Smooth muscle cell (in vitro differentiated cells): ENCODE measurements around the gene SLC66A1. TPM values are rescaled to one million over a fixed set of nuclear protein-coding genes. Genes with fewer than 3 reads are reported as not detected.

Experiments
- DNase-seq: peaks from one replicate; lab custom pipeline; 2025; ENCODE audit not compliant: unreplicated experiment; lab: John Stamatoyannopoulos, UW
- H2AFZ ChIP-seq: fragments of 200-600 bp; sonication (generic); 2 replicates; pipeline ENCODE4 v1.6.0; 2016; ENCODE audit warnings: antibody characterized with exemption, low read depth, mild to moderate bottlenecking
- H3F3A ChIP-seq: fragments of 200-600 bp; sonication (generic); 2 replicates; pipeline ENCODE4 v1.6.0; 2017; ENCODE audit warnings: antibody characterized with exemption, low read depth
- H3K27ac ChIP-seq: fragments of 200-600 bp; sonication (generic); 2 replicates; pipeline ENCODE4 v1.5.1; 2016; ENCODE audit warnings: low read depth, mild to moderate bottlenecking
- H3K27me3 ChIP-seq: fragments of 200-600 bp; sonication (generic); 2 replicates; pipeline ENCODE4 v1.6.1; 2016; ENCODE audit warnings: low read depth, mild to moderate bottlenecking
- H3K36me3 ChIP-seq: fragments of 200-600 bp; sonication (generic); 2 replicates; pipeline ENCODE4 v1.5.1; 2016; ENCODE audit warnings: low read depth
- H3K4me1 ChIP-seq: fragments of 200-600 bp; sonication (generic); 2 replicates; pipeline ENCODE4 v1.5.1; 2016; ENCODE audit warnings: low read depth
- H3K4me2 ChIP-seq: fragments of 200-600 bp; sonication (generic); 2 replicates; pipeline ENCODE4 v1.6.0; 2016; ENCODE audit warnings: mild to moderate bottlenecking
- H3K4me3 ChIP-seq: fragments of 200-600 bp; sonication (generic); 2 replicates; pipeline ENCODE4 v1.5.1; 2016; ENCODE audit warnings: mild to moderate bottlenecking
- H3K79me2 ChIP-seq: fragments of 200-600 bp; sonication (generic); 2 replicates; pipeline ENCODE4 v1.6.0; 2016; ENCODE audit warnings: low read depth, mild to moderate bottlenecking
- H3K9ac ChIP-seq: fragments of 200-600 bp; sonication (generic); 2 replicates; pipeline ENCODE4 v1.6.0; 2016; ENCODE audit warnings: low read depth
- H3K9me3 ChIP-seq: fragments of 200-600 bp; sonication (generic); replicated peaks from 2 replicates; pipeline ENCODE4 v1.5.1; 2016; ENCODE audit warnings: low read depth
- H4K20me1 ChIP-seq: fragments of 200-600 bp; sonication (generic); 2 replicates; pipeline ENCODE4 v1.6.0; 2016; ENCODE audit warnings: low read depth
- CTCF ChIP-seq: fragments of 200-600 bp; sonication (generic); IDR thresholded peaks from 2 replicates; pipeline ENCODE4 v1.5.1; 2017; ENCODE audit warnings: borderline replicate concordance, mild to moderate bottlenecking, antibody characterized with exemption; ENCODE audit not compliant: insufficient read depth, poor library complexity, severe bottlenecking
- WGBS: methylation state at CpG from one replicate; pipeline ENCODE4 v1.1.7; 2016; ENCODE audit warnings: low lambda C conversion rate; 5-methylcytosine and 5-hydroxymethylcytosine counted together
- polyA plus RNA-seq: library from polyadenylated mRNA; unstranded; fragments of >200 nt; fragmentation: Nextera tagmentation; extraction: Ambion mirVana; gene quantifications from 2 replicates; pipeline ENCODE4 v1.2.1, GENCODE V29; 2016
- total RNA-seq: library from RNA; depleted of rRNA; stranded (reverse); fragments of >200 nt; gene quantifications from 2 replicates; pipeline ENCODE4 v1.2.3, GENCODE V29; 2014

Gene SLC66A1
- total and polyA plus RNA-seq, 2 experiments from 2014 or later, result 21.9 to 23.9 TPM

- no peaks in the 10 kb centered on the region for H4K20me1 ChIP-seq
- 95% methylated on average over 9 of the region's 9 CpGs for WGBS
These were observed 15.6 kb downstream of the SLC66A1 start for GRCh38 chr1:19327736-19328135.

GRCh38 chr1:19328486-19328885 lies 16.4 kb downstream of the SLC66A1 start:
- H4K20me1 ChIP-seq, result no peaks in the 10 kb centered on the region
- no peaks in the 10 kb centered on the region for H3K9me3 ChIP-seq
- no peak overlapping the region for H3K27ac ChIP-seq
- no peak for DNase-seq
- no peaks in the 10 kb centered on the region for H3K27me3 ChIP-seq
- 98% methylated on average over 16 of the region's 18 CpGs for WGBS
- H3K4me1 ChIP-seq, result no peaks in the 10 kb centered on the region
- H3K9ac ChIP-seq, result no peak overlapping the region
- no peaks in the 10 kb centered on the region for H3F3A ChIP-seq
- H2AFZ ChIP-seq, result no peak overlapping the region
- H3K36me3 ChIP-seq, result no peaks in the 10 kb centered on the region
- H3K4me2 ChIP-seq, result no peak overlapping the region
- no peaks in the 10 kb centered on the region for H3K79me2 ChIP-seq
- H3K4me3 ChIP-seq, result no peak overlapping the region
- no peak for TF ChIP-seq CTCF

More at GRCh38 chr1:19327736-19328135, 15.6 kb downstream of the SLC66A1 start:
- no peak overlapping the region for H2AFZ ChIP-seq
- H3K36me3 ChIP-seq, result no peaks in the 10 kb centered on the region
- H3K79me2 ChIP-seq, result no peaks in the 10 kb centered on the region
- H3K9me3 ChIP-seq, result no peaks in the 10 kb centered on the region
- no peak for DNase-seq
- no peak overlapping the region for H3K9ac ChIP-seq
- H3K27ac ChIP-seq, result no peak overlapping the region
- no peak overlapping the region for H3K4me3 ChIP-seq
- no peaks in the 10 kb centered on the region for H3K27me3 ChIP-seq
- no peak overlapping the region for H3K4me2 ChIP-seq
- no peaks in the 10 kb centered on the region for H3K4me1 ChIP-seq
- TF ChIP-seq CTCF, result no peak
- H3F3A ChIP-seq, result no peaks in the 10 kb centered on the region

GRCh38 chr1:19329188-19329587 lies 17.1 kb downstream of the SLC66A1 start:
- H3K79me2 ChIP-seq, result no peaks in the 10 kb centered on the region
- H3K27ac ChIP-seq, result no peak overlapping the region
- peaks cover 2% of the 10 kb centered on the region for H3F3A ChIP-seq
- WGBS, result 96% methylated on average over 13 of the region's 13 CpGs
- H3K27me3 ChIP-seq, result no peaks in the 10 kb centered on the region
- no peaks in the 10 kb centered on the region for H3K4me1 ChIP-seq
- H4K20me1 ChIP-seq, result no peaks in the 10 kb centered on the region
- no peak overlapping the region for H3K4me2 ChIP-seq
- no peak for DNase-seq
- H2AFZ ChIP-seq, result no peak overlapping the region
- H3K36me3 ChIP-seq, result no peaks in the 10 kb centered on the region
- H3K9me3 ChIP-seq, result no peaks in the 10 kb centered on the region
- TF ChIP-seq CTCF, result no peak
- no peak overlapping the region for H3K9ac ChIP-seq
- no peak overlapping the region for H3K4me3 ChIP-seq

- H2AFZ ChIP-seq, result no peak overlapping the region
- WGBS, result 93% methylated on average over 5 of the region's 5 CpGs
- H3K4me2 ChIP-seq, result no peak overlapping the region
- H3K27ac ChIP-seq, result no peak overlapping the region
- DNase-seq, result no peak
- H3K9ac ChIP-seq, result no peak overlapping the region
- peaks cover 3% of the 10 kb centered on the region for H3F3A ChIP-seq
- no peaks in the 10 kb centered on the region for H3K4me1 ChIP-seq
- TF ChIP-seq CTCF, result no peak
- H3K79me2 ChIP-seq, result no peaks in the 10 kb centered on the region
- no peaks in the 10 kb centered on the region for H3K36me3 ChIP-seq
- H3K27me3 ChIP-seq, result no peaks in the 10 kb centered on the region
- no peaks in the 10 kb centered on the region for H4K20me1 ChIP-seq
- no peak overlapping the region for H3K4me3 ChIP-seq
- no peaks in the 10 kb centered on the region for H3K9me3 ChIP-seq
These were observed 17.5 kb downstream of the SLC66A1 start for GRCh38 chr1:19329611-19330010.
